PFSK-1 (cell line): ENCODE data around the gene UCHL3.

ENCODE experiments used
- FOXP2 ChIP-seq: optimal IDR thresholded peaks from 2 replicates; pipeline ENCODE3; 2011; ENCODE audit warnings: borderline replicate concordance, control low read depth, inconsistent platforms; ENCODE audit not compliant: insufficient read depth; ENCODE audit errors: extremely low read length, extremely low read depth
- POLR2AphosphoS5 ChIP-seq: IDR thresholded peaks from 2 replicates; pipeline ENCODE4 v1.6.1; 2012; ENCODE audit warnings: low read depth, mild to moderate bottlenecking, control low read depth, low read length, moderate library complexity
- REST ChIP-seq, 2 experiments: IDR thresholded peaks; 2 replicates each; pipeline versions ENCODE4 v1.6.1 to v1.8.0; 2011 to 2012; ENCODE audit warnings: low read depth in 2 of 2, low read length in 2 of 2, control low read depth in 1 of 2, inconsistent platforms in 1 of 2, mild to moderate bottlenecking in 1 of 2, moderate library complexity in 1 of 2; ENCODE audit not compliant: insufficient read depth in 1 of 2
- SIN3A ChIP-seq: IDR thresholded peaks from 2 replicates; pipeline ENCODE4 v1.6.1; 2012; ENCODE audit warnings: mild to moderate bottlenecking, low read length, moderate library complexity, borderline replicate concordance; ENCODE audit not compliant: insufficient read depth
- TAF1 ChIP-seq: IDR thresholded peaks from 2 replicates; pipeline ENCODE4 v1.6.1; 2012; ENCODE audit warnings: low read length, control low read depth, borderline replicate concordance; ENCODE audit not compliant: insufficient read depth

UCHL3 gene

GRCh38 chr13:75587679-75588078 lies 38.1 kb downstream of the UCHL3 start:
- TF ChIP-seq FOXP2: no peak
- TF ChIP-seq POLR2AphosphoS5: no peak
- TF ChIP-seq TAF1: no peak

GRCh38 chr13:75596657-75597182 lies 47.1 kb downstream of the UCHL3 start:
- no peak for TF ChIP-seq REST (IDR thresholded peaks at IDR 0.05; ENCODE audit: insufficient read depth in 1 of 2, low read depth in 2 of 2, low read length in 2 of 2)
- TF ChIP-seq POLR2AphosphoS5: no peak
- TF ChIP-seq TAF1: no peak
- no peak for TF ChIP-seq FOXP2
- no peak for TF ChIP-seq SIN3A

GRCh38 chr13:75600371-75600770 lies 50.8 kb downstream of the UCHL3 start:
- TF ChIP-seq POLR2AphosphoS5 (no peak), REST (IDR thresholded peaks at IDR 0.05; ENCODE audit: insufficient read depth in 1 of 2, low read depth in 2 of 2, low read length in 2 of 2) (no peak), FOXP2 (no peak), TAF1 (no peak), SIN3A (no peak)

- no peak for TF ChIP-seq POLR2AphosphoS5
- no peak for TF ChIP-seq REST (IDR thresholded peaks at IDR 0.05; ENCODE audit: insufficient read depth in 1 of 2, low read depth in 2 of 2, low read length in 2 of 2)
- TF ChIP-seq TAF1: no peak
- TF ChIP-seq FOXP2: no peak
- no peak for TF ChIP-seq SIN3A
Observed at GRCh38 chr13:75603038-75603437, 53.4 kb downstream of the UCHL3 start.

GRCh38 chr13:75607447-75607846 lies 57.9 kb downstream of the UCHL3 start:
- no peak for TF ChIP-seq SIN3A
- TF ChIP-seq POLR2AphosphoS5: no peak

GRCh38 chr13:75610466-75610865 lies 60.9 kb downstream of the UCHL3 start:
- TF ChIP-seq TAF1: no peak
- no peak for TF ChIP-seq FOXP2

- TF ChIP-seq POLR2AphosphoS5 (no peak), FOXP2 (no peak), REST (IDR thresholded peaks at IDR 0.05; ENCODE audit: insufficient read depth in 1 of 2, low read depth in 2 of 2, low read length in 2 of 2) (no peak), SIN3A (no peak), TAF1 (no peak)
Observed at GRCh38 chr13:75612354-75612753, 62.8 kb downstream of the UCHL3 start.
